ENCODE results near the gene PLA2G7. TPM values are rescaled to one million over a fixed set of nuclear protein-coding genes. Genes with fewer than 3 reads are reported as not detected.
"Not testable (repeated sequence)": the region's sequence is repeated elsewhere in the genome, so short reads cannot be mapped to it uniquely, and the experiment has no call there.

The PLA2G7 gene
- total RNA-seq, 3 donors from 2014 or later, result 2.2 to 3.1 (median 3.0) TPM

DNA sequence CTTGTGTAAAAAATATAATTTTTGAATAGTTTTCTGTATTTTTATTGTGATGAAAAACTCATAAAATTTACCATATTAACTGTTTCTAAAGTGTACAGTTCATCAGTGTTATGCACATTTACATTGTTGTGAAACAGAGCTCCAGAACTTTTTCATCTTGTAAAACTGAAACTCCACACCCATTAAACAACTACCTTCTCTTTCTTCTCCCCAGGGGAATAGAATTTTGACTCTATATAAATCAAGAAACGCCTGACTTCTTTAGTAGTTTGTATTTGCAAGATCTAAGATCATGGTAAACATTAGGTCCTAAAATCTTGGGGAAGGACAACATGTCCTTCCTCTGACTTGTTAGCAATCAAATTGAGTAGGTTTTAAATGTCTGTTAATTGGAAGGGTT lies 20.7 kb upstream of the PLA2G7 start:
- no peak for TF ChIP-seq CTCF (IDR thresholded peaks at IDR 0.05)
- H3K9me3 ChIP-seq, result no peaks in the 10 kb centered on the region
- H3K4me1 ChIP-seq (ENCODE audit: low read depth), result no peaks in the 10 kb centered on the region
- H3K4me3 ChIP-seq, result no peak overlapping the region
- no peaks in the 10 kb centered on the region for H3K36me3 ChIP-seq (ENCODE audit: low read depth)
- DNase-seq (no peak), ATAC-seq (no peak)
- intact Hi-C loops (cut with DNase I, micrococcal nuclease), result no loop called here

DNA sequence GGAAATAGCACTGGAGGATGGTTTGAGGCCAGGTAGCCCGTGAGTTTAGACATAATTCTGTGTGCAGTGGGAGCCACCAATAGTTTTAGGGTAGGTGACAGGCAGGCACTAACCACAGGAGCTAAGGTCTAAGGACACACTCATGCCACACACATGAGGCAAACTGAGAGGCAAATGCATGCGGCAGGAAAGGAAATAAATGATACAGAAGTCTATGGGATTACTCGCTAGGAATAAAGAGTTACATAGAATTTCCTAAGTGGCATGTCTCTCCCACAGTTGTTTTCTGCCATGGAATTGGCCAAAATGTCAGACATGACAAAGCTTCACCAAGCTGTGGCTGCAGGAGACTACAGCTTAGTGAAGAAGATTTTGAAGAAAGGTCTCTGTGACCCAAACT lies 16.5 kb upstream of the PLA2G7 start:
- intact Hi-C loops (cut with DNase I, micrococcal nuclease), result no loop called here

DNA sequence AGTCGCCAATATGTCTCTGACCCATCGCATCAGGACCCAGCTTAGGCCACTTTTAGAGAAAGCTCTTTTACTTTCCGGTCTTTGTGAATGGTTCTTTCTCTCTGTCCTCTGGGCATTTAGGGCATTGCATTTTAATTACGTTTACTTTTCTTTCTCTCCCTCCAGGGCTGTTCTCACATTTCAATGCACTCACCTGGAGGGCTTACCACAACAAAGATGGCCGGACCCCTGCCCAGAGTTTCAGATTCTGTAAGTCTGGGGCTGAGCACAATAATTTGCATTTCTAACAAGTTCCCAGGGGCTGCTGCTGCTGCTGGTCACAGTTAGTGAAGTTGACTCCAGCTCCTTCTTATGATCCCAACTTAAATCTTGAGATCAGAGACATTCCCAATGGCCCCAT lies 14.6 kb upstream of the PLA2G7 start:
- intact Hi-C loops (cut with DNase I, micrococcal nuclease), result no loop called here
- ATAC-seq (no peak), DNase-seq (no peak)
- H3K36me3 ChIP-seq (ENCODE audit: low read depth), result no peaks in the 10 kb centered on the region
- TF ChIP-seq CTCF (IDR thresholded peaks at IDR 0.05), result no peak
- no peaks in the 10 kb centered on the region for H3K4me1 ChIP-seq (ENCODE audit: low read depth)
- H3K9me3 ChIP-seq, result no peaks in the 10 kb centered on the region
- H3K4me3 ChIP-seq, result no peak overlapping the region

More for the DNA sequence above, 16.5 kb upstream of the PLA2G7 start:
- DNase-seq (no peak), ATAC-seq (no peak)
- Histone ChIP-seq H3K36me3 (ENCODE audit: low read depth) (no peaks in the 10 kb centered on the region), H3K9me3 (no peaks in the 10 kb centered on the region), H3K4me3 (no peak overlapping the region), H3K4me1 (ENCODE audit: low read depth) (no peaks in the 10 kb centered on the region)
- TF ChIP-seq CTCF (IDR thresholded peaks at IDR 0.05), result no peak

DNA sequence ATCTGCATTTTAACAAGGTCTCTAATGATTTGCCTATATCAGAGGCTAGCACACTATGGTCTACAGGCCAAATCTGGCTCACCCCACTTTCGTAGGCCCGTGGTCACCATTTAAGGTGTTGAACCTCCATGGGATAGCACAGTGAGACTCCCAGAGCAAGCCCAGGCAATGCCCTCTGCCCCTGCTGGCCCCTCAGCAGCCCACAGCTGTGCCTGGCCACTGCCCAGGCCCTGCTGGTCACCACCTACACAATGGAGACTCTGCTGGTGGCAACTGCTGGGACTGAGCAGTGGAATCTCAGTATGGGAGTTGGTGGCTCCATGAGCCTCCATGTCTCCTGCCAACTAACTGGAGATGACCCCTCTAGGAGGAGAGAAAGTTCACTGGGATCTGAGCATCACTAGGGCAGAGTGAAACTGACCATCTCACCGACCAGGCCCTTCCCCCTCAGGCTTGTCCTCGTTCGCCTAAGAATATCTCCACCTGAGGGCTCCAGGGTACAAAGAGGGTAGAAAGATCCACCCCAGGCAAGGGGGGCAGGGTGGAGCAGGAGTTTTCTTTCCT lies 13.8 kb upstream of the PLA2G7 start:
- ATAC-seq (no peak), DNase-seq (no peak)
- no peaks in the 10 kb centered on the region for H3K36me3 ChIP-seq (ENCODE audit: low read depth)
- intact Hi-C loops (cut with DNase I, micrococcal nuclease), result no loop called here
- H3K4me3 ChIP-seq, result no peak overlapping the region
- TF ChIP-seq CTCF (IDR thresholded peaks at IDR 0.05), result no peak
- H3K4me1 ChIP-seq (ENCODE audit: low read depth), result no peaks in the 10 kb centered on the region
- no peaks in the 10 kb centered on the region for H3K9me3 ChIP-seq

GRCh38 chr6:46746696-46747095 lies 11.5 kb upstream of the PLA2G7 start, which contains the start of gene ANKRD66:
Gene ANKRD66 (plus strand): TSS chr6:46746933. CDS start chr6:46751949, 5,016 bp downstream.
- Histone ChIP-seq H3K4me3 (no peak within 1 kb of the TSS), H3K4me1 (ENCODE audit: low read depth) (no peaks in the 10 kb centered on the region), H3K36me3 (ENCODE audit: low read depth) (no peaks in the 10 kb centered on the region), H3K9me3 (no peaks in the 10 kb centered on the region)
- TF ChIP-seq CTCF (IDR thresholded peaks at IDR 0.05), result no peak
- intact Hi-C loops (cut with DNase I, micrococcal nuclease), result no loop called here
- no peak for ATAC-seq
- DNase-seq, result no peak

GRCh38 chr6:46745973-46746372 lies 10.8 kb upstream of the PLA2G7 start:
- no peak for TF ChIP-seq CTCF (IDR thresholded peaks at IDR 0.05)
- Histone ChIP-seq H3K4me1 (ENCODE audit: low read depth) (no peaks in the 10 kb centered on the region), H3K36me3 (ENCODE audit: low read depth) (no peaks in the 10 kb centered on the region), H3K9me3 (no peaks in the 10 kb centered on the region), H3K4me3 (no peak overlapping the region)
- intact Hi-C loops (cut with DNase I, micrococcal nuclease), result no loop called here
- ATAC-seq (no peak), DNase-seq (no peak)

GRCh38 chr6:46744159-46744725 lies 9.1 kb upstream of the PLA2G7 start:
- H3K9me3 ChIP-seq; H3K36me3 ChIP-seq (ENCODE audit: low read depth); ATAC-seq; DNase-seq; intact Hi-C loops (cut with DNase I, micrococcal nuclease); H3K4me3 ChIP-seq; H3K4me1 ChIP-seq (ENCODE audit: low read depth): not testable (repeated sequence)

All from mucosa of descending colon (tissue), 3 donors.